GM18517 (cell line): ENCODE results near the gene TMEM63C.

Experiments used
- ATAC-seq: cut with Tn5 transposase; IDR thresholded peaks from one replicate; pipeline ENCODE4 v1.9.1; 2021; ENCODE audit warnings: mild to moderate bottlenecking, moderate library complexity; ENCODE audit not compliant: unreplicated experiment

The TMEM63C gene

GRCh38 chr14:77220246-77221017, 38.8 kb downstream of the TMEM63C start:
- ATAC-seq = no peak

DNA sequence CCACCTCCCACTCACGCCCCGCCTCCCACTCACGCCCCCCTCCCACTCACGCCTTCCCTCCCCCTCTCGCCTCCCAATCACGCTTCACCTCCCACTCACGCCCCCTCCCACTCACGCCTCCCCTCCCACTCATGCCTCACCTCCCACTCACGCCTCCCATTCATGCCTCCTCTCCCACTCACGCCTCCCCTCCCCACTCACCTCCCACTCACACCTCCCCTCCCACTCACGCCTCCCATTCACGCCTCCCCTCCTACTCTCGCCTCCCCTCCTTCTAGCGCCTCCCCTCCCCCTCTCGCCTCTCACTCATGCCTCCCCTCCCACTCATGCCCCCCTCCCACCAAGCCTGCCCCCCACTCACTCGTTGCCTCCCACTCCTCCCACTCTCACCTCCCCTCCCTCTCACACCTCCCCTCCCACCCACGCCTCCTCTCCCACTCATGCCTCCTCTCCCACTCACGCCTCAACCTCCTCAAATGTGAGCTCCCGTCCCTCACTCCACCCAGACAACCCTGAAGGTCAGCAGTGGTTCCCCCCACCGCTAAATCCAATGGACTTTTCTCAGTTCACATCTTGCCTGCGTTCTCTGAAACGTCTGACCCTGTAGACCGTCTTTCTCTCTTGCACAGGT, 39.8 kb downstream of the TMEM63C start:
- ATAC-seq = no peak

DNA sequence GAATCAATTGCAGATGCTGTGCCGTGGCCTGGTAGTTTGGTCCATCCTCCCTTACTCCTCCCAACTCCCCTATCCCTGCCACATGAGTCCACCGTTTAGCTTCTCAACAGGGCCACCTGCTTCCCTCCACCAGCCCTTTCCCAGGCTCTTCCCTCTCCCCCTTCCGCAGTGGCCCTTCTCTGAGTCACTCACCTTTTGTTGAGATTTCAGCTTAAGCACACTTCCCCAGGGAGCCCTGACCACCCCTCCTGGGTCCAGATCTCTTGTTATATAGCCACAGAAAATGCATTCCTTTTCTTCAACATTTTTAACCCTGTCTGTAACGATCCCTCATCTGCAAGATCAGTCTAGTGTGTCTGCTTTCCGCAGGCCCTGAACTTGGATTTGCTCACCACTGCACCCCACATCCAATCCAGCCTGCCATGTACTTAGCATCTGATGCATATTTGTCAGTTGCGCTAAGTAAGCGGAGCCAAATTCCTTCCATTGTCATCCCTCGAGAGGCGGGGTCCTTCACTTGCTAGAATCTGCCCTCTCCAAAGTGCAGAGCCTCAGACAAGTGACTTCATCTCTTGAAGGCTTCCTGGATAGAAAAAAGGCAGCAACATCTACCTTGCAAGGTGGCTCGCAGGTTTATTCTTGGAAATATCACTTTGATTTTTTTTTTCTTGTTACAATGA, 41.1 kb downstream of the TMEM63C start:
- ATAC-seq = no peak

GRCh38 chr14:77224212-77224611, 42.6 kb downstream of the TMEM63C start:
- no peak for ATAC-seq

- no peak for ATAC-seq
Measured at GRCh38 chr14:77225254-77225653, 43.7 kb downstream of the TMEM63C start.

DNA sequence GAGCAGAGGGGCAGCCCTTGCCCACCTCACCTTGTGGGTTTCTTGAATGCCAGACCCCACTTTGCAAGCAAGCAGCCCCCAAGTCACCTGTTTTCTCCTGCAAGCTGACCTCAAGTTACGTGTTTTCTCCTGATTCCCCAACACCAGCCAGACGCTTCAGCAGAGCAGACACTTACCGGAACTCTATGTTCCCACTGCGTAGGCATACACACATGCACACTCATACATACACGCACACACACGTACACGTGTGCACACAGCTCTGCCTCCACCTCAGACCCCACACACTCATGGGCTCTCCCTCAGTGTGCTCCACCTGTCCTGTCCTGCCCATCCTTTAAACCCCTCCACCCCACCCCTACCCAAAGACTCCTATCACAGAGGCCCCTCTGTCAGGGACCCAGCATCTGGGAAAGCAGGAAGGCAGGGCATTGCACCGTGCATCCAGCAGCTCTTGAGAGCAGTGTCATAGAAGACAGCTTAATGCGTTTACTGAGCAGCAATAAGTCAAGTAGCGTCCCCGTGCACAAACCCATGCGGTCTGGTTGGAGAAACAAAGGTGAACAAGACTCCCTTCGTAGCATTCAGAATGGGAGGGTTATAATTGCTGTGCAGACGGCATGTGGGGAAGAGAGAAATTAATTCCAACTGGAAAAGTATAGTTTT, 44.4 kb downstream of the TMEM63C start:
- no peak for ATAC-seq

- ATAC-seq = no peak
Measured at GRCh38 chr14:77228056-77228455, 46.5 kb downstream of the TMEM63C start.

- ATAC-seq = no peak
Measured at GRCh38 chr14:77230914-77231313, 49.3 kb downstream of the TMEM63C start.

DNA sequence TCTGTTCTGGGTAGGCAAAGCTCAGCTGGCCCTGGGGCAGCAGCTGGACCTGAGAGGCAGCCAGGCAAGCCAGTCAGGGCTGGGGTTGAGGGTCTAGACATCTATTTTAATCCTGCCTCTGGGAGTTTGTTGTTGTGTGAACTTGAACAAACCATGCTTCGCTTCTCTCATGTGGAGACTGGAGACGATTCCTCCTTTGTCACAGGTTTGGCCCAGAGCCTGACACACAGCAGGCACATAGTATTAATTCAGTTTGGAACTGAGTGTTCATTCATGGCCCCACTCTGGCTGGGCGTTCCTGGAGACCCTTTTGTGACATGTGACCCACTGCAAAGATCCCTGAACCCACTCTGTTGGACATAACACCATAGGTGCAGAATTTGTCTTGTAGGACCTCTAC, 50.1 kb downstream of the TMEM63C start:
- no peak for ATAC-seq

DNA sequence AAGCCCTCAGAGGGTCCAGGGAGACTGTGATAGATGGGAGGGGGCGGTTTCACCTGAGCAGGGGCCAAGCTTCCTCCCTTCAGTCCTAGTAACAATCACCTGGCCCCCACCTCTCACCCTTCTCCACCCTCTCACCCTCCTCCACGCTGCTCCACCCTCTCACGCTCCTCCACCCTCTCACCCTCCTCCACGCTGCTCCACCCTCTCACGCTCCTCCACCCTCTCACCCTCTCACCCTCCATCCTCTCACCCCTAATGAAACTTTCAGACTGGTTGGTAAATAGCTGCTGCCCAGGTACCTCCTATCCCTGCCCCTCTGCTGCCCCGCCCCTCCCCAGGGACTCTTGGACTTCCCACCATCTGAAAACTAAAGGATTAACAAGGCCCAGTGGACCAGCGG, 55.2 kb downstream of the TMEM63C start:
- no peak for ATAC-seq

DNA sequence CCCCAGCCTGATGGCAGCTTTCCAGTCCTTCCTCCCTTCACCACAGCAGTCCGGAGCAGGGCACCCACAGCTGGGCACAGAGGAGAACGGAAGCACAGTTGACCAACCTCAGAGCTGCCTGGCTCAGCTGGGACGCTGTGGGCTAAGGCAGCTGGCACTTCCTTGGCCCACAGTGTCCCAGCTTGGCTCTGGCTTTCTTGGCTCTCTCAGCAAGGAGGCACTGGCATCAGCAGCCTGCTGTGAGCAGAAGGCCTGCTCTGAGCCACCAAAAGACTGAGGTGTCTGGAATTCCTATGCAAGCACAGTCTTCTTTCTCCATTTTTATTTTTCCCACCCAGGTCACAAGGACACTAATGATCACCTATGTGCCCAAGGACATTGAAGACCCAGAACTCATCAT, 56.8 kb downstream of the TMEM63C start:
- no peak for ATAC-seq

GRCh38 chr14:77238996-77239395, 57.4 kb downstream of the TMEM63C start:
- ATAC-seq = no peak

GRCh38 chr14:77239412-77239811, 57.8 kb downstream of the TMEM63C start:
- ATAC-seq = no peak

GRCh38 chr14:77240336-77240915, 58.8 kb downstream of the TMEM63C start:
- ATAC-seq = no peak

DNA sequence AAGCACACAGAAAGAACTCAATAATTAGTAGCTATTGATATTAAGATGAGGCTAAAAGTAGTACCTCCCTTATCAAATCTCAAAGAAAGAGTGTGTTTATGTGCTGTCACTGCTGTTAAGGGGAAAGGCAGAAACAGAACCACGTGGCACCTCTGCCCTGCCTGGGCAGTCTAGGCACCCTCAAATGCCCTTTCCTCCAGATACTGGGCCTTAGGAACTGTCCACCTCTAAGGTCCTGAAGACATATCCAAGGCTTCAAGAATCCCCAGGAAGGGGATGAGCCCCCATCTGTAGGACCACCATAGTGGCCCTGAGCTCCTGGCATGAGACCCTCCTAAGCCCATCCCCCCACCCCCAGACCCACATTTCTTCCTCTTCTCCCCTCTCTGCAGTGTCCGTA, 60.4 kb downstream of the TMEM63C start:
- ATAC-seq = no peak

- ATAC-seq = no peak
Measured at GRCh38 chr14:77242752-77243151, 61.2 kb downstream of the TMEM63C start.

DNA sequence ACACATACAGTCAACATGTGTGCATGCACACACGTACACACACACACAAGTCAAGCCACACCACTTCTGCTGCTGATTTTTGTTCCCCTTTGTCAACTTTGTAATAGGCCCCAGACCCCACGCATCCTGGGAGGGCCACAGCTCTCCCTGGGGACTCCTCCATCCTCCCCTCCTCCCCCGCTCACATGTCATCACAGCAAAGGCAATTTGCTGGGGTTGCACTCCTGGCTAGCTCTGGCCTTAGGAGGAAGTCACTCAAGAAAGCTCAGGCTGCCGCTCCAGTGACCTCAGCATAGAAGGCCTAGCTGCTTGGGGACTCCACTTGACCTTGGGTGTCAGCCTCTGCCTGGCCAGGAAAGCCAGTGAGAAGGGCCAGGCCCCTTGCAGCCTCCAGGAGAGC, 62.3 kb downstream of the TMEM63C start:
- ATAC-seq = no peak

GRCh38 chr14:77245820-77246219, 64.2 kb downstream of the TMEM63C start:
- ATAC-seq = no peak

- no peak for ATAC-seq
Measured at GRCh38 chr14:77246784-77247183, 65.2 kb downstream of the TMEM63C start.

GRCh38 chr14:77248666-77249065, 67.1 kb downstream of the TMEM63C start:
- ATAC-seq = no peak

DNA sequence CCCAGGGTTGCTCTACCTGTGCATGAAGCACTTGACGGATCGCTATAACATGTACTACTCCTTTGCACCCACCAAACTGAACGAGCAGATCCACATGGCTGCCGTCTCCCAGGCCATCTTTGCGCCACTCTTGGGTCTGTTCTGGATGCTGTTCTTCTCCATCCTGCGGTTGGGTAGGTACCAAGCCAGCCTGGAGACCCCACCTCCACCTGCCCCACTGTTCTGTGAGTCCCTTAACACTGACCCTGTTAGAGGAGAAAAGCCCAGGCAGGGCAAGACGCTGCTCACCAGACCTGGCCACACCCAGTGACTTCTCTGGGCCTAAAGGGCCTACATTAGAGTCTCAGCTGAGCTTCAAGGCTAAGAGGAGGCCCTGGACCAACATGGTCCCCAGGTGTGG, 67.7 kb downstream of the TMEM63C start:
- no peak for ATAC-seq
